A673 (cell line): ENCODE data around the gene SREBF1.

Experiments used
- CTCF ChIP-seq: fragments of 300-800, 200-600 bp; sonication (generic); conservative IDR thresholded peaks from 2 replicates; pipeline ENCODE4 v1.5.1; 2017; ENCODE audit warnings: low read depth, mild to moderate bottlenecking, antibody characterized with exemption, low read length, moderate library complexity, mixed read lengths
- EZH2 ChIP-seq: fragments of 200-600 bp; sonication (generic); IDR thresholded peaks from 2 replicates; pipeline ENCODE4 v1.6.1; 2017; ENCODE audit warnings: borderline replicate concordance, low read depth, mild to moderate bottlenecking, mixed read lengths, antibody characterized with exemption, low read length; ENCODE audit not compliant: poor library complexity, severe bottlenecking

GRCh38 chr17:17873450-17873991 lies 36.7 kb upstream of the SREBF1 start:
- no peak for TF ChIP-seq CTCF
- no peak for TF ChIP-seq EZH2
